Measurements from ENCODE around the gene TTC24. TPM values are rescaled to one million over a fixed set of nuclear protein-coding genes. Genes with fewer than 3 reads are reported as not detected.

Gene TTC24
- total RNA-seq, 4 donors from 2014 or later: not detected

- Histone ChIP-seq H3K4me3 (no peak overlapping the region), H3K27me3 (peaks cover 59% of the 10 kb centered on the region), H3K4me1 (peaks cover 0 to 9% (median 4%) of the 10 kb centered on the region in 4 donors), H3K27ac (peak overlapping the region; percentile 9 to 73 (median 58)), H3K36me3 (no peaks in the 10 kb centered on the region), H3K9me3 (no peaks in the 10 kb centered on the region)
- TF ChIP-seq POLR2AphosphoS5 (IDR thresholded peaks at IDR 0.05) (peak in 2 of 3 donors; percentile 30 to 41), POLR2A (IDR thresholded peaks at IDR 0.05) (no peak)
- in situ Hi-C loops (cut with MboI; ENCODE audit: low pct_ligation_motif_present in 1 of 4, low pct_unique_long_range_greater_than_20kb in 1 of 4, low sequenced_read_pairs in 3 of 4) (loop anchor here in 1 of 4 donors (25.0 kb wide), 1 partner anchor 229 kb away; no protein-coding TSS in a partner anchor), intact Hi-C loops (cut with DNase I; ENCODE audit: low total_unique reads) (loop anchor here (10.0 kb wide), 1 partner anchor 222 kb away; no protein-coding TSS in a partner anchor)
- 10% methylated on average over 5 of the region's 5 CpGs; no CpG with 5 or more reads in 1 of the 2 donors for WGBS, 2 donors (ENCODE audit: low coverage in 1 of 2)
- DNase-seq: no peak
Measured at GRCh38 chr1:156616463-156616862, 36.9 kb downstream of the TTC24 start.

- Histone ChIP-seq H3K36me3 (no peaks in the 10 kb centered on the region), H3K27ac (no peak within 1 kb of the TSS), H3K9me3 (no peaks in the 10 kb centered on the region), H3K27me3 (peaks cover 64% of the 10 kb centered on the region), H3K4me1 (peaks cover 3 to 12% (median 7%) of the 10 kb centered on the region in 4 donors), H3K4me3 (no peak within 1 kb of the TSS)
- in situ Hi-C loops (cut with MboI; ENCODE audit: low pct_ligation_motif_present in 1 of 4, low pct_unique_long_range_greater_than_20kb in 1 of 4, low sequenced_read_pairs in 3 of 4): loop anchor here in 1 of 4 donors (25.0 kb wide), 1 partner anchor 232 kb away; no protein-coding TSS in a partner anchor
- TF ChIP-seq POLR2A (IDR thresholded peaks at IDR 0.05) (no peak), CTCF (IDR thresholded peaks at IDR 0.05) (peak in 1 of 5 experiments; percentile 23), POLR2AphosphoS5 (IDR thresholded peaks at IDR 0.05) (no peak), EP300 (IDR thresholded peaks at IDR 0.05; ENCODE audit: low read depth) (no peak)
- intact Hi-C loops (cut with DNase I; ENCODE audit: low total_unique reads): loop anchor here (10.0 kb wide), 1 partner anchor 224 kb away; no protein-coding TSS in a partner anchor
- DNase-seq: no peak
- WGBS, 2 donors (ENCODE audit: low coverage in 1 of 2): 10% methylated on average over 5 to 7 of the region's 7 CpGs
Measured at GRCh38 chr1:156618853-156619581, 39.5 kb downstream of the TTC24 start, which contains the start of gene HAPLN2. TSS of gene HAPLN2 (plus strand) at chr1:156619415. CDS start at chr1:156623491, 4,076 bp downstream.

DNA sequence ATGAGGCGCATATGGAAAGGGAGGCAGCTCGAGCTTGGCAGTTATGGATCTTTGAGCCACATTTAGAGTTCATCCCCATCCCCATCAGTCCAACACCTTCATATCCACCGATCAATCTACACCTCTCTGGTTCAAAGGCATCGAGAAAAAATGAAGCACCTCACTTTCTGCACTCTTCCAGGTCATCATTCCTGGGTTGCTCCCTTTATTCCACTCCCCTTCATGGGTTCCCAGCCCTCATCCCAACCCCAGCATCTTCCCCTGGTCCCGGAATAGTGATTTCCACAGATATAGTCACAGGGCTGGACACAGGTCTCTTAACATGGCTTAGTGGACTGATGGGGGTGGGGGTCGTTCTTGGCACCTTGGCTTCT is 40.0 kb downstream of the TTC24 start:
- Histone ChIP-seq H3K4me1 (peaks cover 8 to 18% (median 11%) of the 10 kb centered on the region in 4 donors), H3K4me3 (no peak overlapping the region), H3K9me3 (no peaks in the 10 kb centered on the region), H3K27ac (no peak overlapping the region), H3K36me3 (no peaks in the 10 kb centered on the region), H3K27me3 (peaks cover 70% of the 10 kb centered on the region)
- 14 to 25% methylated on average over 1 to 6 of the region's 6 CpGs for whole genome bisulfite sequencing, 2 donors (ENCODE audit: low coverage in 1 of 2)
- no peak for TF ChIP-seq CTCF (IDR thresholded peaks at IDR 0.05)
- no peak for TF ChIP-seq POLR2A (IDR thresholded peaks at IDR 0.05)
- no peak for TF ChIP-seq POLR2AphosphoS5 (IDR thresholded peaks at IDR 0.05)
- no peak for TF ChIP-seq EP300 (IDR thresholded peaks at IDR 0.05; ENCODE audit: low read depth)
- in situ Hi-C loops (cut with MboI; ENCODE audit: low pct_ligation_motif_present in 1 of 4, low pct_unique_long_range_greater_than_20kb in 1 of 4, low sequenced_read_pairs in 3 of 4) (loop anchor here in 1 of 4 donors (25.0 kb wide), 1 partner anchor 232 kb away; no protein-coding TSS in a partner anchor), intact Hi-C loops (cut with DNase I; ENCODE audit: low total_unique reads) (loop anchor here (10.0 kb wide), 1 partner anchor 225 kb away; no protein-coding TSS in a partner anchor)
- no peak for DNase-seq

- no peak overlapping the region for H3K27ac ChIP-seq
Measured at GRCh38 chr1:156622581-156623297, 43.2 kb downstream of the TTC24 start.

More at GRCh38 chr1:156622581-156623297, 43.2 kb downstream of the TTC24 start:
- Histone ChIP-seq H3K27me3 (peaks cover 89% of the 10 kb centered on the region), H3K36me3 (no peaks in the 10 kb centered on the region), H3K4me1 (peaks cover 16 to 25% (median 22%) of the 10 kb centered on the region in 4 donors), H3K4me3 (no peak overlapping the region), H3K9me3 (no peaks in the 10 kb centered on the region)
- intact Hi-C loops (cut with DNase I; ENCODE audit: low total_unique reads) (loop anchor here (5.0 kb wide), 1 partner anchor 35 kb away; no protein-coding TSS in a partner anchor), in situ Hi-C loops (cut with MboI; ENCODE audit: low pct_ligation_motif_present in 1 of 4, low pct_unique_long_range_greater_than_20kb in 1 of 4, low sequenced_read_pairs in 3 of 4) (loop anchor here in 1 of 4 donors (25.0 kb wide), 1 partner anchor 235 kb away; no protein-coding TSS in a partner anchor)
- no peak for TF ChIP-seq POLR2AphosphoS5 (IDR thresholded peaks at IDR 0.05)
- no peak for TF ChIP-seq CTCF (IDR thresholded peaks at IDR 0.05)
- no peak for TF ChIP-seq POLR2A (IDR thresholded peaks at IDR 0.05)
- TF ChIP-seq EP300 (IDR thresholded peaks at IDR 0.05; ENCODE audit: low read depth): no peak
- 65 to 70% methylated on average over 2 to 6 of the region's 6 CpGs for WGBS, 2 donors (ENCODE audit: low coverage in 1 of 2)
- no peak for DNase-seq
